GM18867 (cell line): ENCODE measurements around the gene SMIM22.

Source experiments
- ATAC-seq: cut with Tn5 transposase; IDR thresholded peaks from one replicate; pipeline ENCODE4 v1.9.1; 2021; ENCODE audit warnings: mild to moderate bottlenecking, moderate library complexity; ENCODE audit not compliant: unreplicated experiment

SMIM22 gene, protein sequence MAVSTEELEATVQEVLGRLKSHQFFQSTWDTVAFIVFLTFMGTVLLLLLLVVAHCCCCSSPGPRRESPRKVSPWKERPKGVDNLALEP

DNA sequence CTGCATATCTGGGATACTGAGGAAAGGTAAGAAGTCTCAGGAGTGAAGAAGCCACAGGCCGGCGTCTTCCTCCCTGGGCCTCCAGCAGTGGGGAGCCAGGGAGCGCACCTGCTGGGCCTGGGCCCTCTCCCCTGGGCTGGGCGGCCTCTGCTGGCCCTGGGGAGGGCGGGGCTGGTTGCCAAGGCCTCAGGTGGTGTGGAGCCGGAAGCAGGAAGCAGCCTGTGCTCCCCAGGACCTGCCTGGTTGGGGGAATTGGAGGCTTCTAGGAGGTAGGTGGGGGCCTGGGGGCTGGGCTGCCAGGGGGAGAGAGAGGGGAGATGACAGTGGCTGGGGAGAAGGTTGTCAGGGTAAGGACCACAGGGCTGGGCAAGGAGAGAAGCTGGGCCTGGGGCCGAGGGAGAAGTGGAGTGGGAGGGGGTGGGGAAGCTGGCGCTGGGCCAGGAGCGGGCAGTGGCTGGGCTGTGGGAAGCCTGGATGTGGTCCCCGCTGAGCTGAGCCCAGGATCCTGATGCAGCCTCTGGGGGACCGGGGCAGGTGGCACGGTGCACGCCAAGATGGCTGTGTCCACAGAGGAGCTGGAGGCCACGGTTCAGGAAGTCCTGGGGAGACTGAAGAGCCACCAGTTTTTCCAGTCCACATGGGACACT, at the start of gene SMIM22:
TSS of gene SMIM22 (plus strand) at position 189 of the 647 bp plus-strand sequence. CDS start at position 555, 366 bp downstream.
- no peak for ATAC-seq

DNA sequence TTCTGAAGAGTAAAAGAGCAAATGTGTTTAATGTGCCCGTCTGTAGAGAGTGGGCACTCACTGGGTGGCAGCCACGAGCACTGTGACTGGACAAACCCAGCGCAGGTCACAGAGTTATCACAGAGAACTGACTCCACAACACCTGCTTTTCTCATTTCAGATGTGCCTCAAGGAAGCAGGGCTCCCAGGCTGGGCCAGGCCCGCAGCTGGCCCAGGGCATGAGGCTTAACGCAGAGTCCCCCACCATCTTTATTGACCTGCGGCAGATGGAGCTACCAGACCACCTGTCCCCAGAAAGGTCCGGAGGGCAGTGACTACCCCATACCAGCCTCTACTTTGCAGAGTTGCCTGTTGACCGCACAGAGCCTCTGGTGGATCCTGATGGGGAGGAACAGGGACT, 49.0 kb upstream of the SMIM22 start:
- no peak for ATAC-seq

DNA sequence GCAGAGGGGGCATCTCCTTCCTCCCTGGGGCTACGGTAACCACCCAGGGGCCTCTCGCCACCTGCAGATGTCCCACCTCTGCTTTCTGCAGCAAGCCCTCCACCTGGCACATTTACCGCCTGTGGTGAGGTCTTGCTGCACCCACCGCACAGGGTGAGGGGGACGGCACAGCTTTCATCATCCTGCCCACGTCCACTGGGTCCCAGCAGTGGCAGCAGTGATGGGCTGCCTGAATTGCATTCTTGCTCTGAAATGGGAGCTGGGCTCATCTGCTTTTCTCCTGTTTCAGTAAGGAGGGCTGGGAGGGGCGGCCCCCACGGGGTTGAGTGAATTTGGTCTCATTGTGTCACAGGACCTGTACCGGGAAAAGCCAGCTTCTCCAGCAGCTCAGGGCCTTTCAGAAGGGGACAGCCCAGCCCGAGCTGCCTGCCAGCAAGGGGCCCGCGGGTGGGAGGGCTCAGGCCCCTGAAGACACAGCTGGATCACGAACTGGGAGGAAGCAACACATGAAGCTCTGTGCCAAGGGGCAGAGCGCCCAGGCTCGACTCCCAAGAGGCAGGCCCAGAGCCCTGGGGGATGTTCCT, 48.1 kb upstream of the SMIM22 start:
- ATAC-seq = no peak

DNA sequence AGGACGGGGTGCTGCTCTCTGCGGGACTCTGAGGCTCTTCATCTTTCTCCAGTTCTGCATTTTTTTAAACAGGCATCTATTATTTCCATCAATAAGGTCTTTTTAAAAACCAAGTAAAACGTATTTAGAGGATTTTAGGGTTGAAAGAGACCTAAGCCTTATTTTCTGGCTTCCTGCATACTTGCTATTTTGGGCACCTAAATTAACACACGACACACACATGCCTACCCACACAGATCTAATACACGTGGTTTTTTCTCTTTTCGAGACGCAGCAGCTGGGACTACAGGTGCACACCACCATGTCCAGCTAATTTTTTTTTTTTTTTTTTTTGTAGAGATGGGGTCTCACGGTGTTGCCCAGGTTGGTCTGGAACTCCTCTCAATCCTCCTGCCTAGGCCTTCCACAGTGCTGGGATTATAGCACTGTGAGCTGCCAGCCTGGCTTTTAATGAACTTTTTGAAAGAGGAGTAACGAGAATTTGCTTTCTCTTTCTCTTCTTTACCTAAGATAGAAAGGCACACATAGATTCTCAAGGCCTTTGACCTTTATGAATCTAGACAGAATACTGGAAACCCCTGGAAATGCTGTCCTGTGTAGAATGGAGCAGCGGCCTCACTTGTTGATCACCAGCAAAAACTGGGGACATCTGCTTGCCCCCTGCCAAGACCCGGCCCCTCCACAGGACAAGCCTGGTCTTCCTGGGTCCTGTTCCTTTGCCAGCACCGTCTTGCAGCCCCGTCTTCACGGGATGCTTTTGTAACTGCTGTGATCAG, 47.1 kb upstream of the SMIM22 start:
- ATAC-seq = no peak

DNA sequence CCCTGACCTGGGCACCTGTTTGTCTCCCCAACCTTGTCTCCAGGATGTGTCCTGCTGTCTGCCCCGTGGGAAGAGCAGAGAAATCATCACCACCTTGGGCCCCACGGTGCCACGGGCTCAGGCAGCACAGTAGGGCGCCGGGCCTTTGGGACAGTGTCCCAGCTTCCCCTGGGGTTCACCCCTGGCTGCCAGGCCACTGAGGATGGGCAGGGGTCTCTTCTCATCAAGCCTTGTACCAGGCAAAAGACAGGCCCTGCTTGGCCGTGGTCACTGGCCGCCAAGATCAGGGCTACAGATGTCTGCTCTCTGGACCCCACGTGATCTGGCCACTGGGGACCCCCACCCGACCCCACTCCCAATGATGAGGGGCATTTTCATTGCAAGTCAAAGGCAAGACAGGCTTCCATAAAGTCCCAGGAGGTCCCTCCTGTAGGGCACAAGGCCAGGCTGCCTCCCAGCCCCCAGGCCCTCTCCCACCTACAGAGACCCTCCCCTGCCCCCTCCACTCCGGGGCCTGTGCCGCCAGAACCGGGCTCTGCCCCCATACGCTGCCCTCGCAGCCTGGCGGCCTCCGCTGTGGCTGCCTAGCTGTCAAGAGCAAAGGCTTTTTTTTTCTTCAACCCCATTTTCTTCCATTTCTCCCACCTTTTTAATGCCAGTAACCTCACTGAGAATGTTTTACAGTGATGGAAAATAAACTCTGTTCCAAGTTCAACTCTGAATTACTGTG, 46.3 kb upstream of the SMIM22 start:
- no peak for ATAC-seq

DNA sequence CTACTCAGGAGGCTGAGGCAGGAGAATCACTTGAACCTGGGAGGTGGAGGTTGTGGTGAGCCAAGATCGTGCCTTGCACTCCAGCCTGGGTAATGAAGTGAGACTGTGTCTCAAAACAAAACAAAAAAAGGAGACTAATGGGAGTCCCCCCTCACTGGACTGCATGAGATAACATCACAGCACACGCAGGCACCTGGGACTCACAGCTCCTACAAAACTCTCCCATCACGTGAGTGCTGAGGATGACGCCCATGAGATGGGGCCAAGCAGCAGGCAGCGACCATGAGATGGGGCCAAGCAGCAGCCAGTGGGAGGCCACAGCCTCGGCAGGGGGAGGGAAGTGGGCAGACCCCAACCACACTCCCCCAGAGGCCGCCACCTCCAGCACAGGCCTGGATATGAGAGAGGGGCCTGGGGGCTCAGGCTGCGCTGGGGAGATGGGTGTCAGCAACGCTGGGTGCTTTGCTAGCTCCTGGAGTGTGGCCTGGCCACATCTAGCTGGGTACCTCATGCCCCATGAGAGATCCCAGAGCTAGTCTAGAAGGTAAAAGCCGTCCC, 45.4 kb upstream of the SMIM22 start:
- no peak for ATAC-seq

DNA sequence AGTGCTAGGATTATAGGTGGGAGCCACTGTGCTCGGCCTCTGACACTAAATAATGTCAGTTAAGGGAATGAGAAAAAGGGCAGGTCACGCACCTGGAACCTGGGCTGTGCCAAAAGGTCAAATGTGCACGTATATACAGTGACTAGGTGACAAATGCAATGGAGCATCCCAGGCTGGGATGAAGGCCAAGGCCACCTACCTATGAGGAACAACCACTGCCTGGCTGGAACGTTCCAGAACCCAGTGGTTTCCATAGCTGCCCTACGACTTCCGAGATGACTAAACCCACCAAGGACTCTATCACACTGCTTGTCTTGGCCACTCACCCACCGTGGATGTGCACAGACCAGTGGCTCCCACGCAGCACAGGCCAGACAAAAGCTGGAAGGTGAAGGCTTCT, 44.3 kb upstream of the SMIM22 start:
- no peak for ATAC-seq

DNA sequence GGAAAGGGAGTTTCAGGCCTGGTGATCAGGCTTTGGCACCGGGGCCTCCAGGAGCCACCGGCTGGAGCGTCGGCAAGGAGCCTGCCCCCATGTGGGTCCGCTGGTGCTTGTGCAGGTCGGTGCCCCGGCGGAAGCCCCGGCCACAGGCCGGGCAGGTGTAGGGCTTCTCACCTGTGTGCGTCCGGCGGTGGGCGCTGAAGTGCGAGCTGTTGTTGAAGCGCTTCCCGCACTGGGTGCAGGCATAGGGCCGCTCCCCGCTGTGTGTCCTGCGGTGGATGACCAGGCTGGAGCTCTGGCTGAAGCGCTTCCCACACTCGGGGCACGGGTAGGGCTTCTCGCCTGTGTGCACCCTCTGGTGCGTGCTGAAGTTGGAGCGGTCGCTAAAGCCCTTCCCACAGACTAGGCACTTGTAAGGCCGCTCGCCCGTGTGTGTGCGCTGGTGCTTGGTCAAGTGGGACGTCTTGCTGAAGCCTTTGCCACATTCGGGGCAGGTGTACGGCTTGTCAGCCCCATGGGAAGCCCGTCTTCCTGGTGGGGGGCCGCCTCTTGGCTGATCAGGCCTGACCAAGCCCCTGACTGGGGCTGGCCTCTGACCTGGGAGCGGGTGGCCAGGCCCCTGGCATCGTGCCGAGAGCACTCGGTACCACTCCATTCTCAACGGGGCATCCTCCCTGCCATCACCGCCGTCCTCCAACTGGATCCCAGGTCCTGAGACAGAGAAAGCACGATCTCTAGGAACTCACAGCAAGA, 42.6 kb upstream of the SMIM22 start:
- no peak for ATAC-seq

DNA sequence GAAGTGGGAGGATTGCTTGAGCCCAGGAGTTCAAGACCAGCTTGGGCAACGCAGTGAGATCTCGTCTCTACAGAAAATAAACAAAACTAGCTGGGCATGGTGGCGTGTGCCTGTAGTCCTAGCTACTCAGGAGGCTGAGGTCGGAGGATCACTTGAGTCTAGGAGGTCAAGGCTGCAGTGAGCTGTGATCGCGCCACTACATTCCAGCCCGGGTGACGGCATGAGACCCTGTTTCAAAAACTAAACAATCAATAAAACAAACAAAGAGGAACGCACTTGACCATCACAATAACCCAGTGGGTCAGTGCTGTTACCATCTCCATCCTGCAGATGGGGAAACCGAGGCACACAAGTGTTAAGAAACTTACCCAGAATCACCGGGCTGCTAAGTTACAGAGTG, 41.9 kb upstream of the SMIM22 start:
- no peak for ATAC-seq

DNA sequence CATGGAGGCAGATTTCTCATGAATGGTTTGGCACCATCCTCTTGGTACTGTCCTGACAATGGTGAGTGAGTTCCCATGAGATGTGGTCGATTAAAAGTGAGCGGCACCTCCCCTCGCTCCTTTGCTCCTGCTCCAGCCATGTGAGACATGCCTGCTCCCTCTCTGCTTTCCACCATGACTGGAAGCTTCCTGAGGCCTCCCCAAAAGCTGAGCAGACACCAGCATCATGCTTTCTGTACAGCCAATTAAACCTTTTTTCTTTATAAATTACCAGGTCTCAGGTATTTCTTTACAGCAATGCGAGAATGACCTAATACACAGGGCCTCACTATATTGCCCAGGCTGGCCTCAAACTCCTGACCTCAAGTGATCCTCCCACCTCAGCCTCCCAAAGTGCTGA, 40.3 kb upstream of the SMIM22 start:
- no peak for ATAC-seq

DNA sequence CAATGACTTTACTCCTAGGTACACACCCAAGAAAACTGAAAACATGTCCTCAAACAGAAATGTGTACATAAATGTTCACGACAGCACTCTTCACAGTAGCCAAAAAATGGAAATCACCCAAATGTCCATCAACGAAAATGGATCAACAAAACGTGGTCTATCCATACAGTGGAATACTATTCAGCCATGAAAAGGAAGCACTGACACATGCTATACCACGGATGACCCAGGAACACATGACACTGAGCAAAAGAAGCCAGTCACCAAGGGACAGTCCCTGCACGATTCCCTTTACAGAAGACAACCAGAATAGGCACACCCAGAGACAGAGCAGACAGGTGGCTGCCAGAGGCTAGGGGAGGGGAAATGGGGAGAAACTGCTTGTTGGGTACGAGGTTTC, 39.5 kb upstream of the SMIM22 start:
- ATAC-seq = no peak

DNA sequence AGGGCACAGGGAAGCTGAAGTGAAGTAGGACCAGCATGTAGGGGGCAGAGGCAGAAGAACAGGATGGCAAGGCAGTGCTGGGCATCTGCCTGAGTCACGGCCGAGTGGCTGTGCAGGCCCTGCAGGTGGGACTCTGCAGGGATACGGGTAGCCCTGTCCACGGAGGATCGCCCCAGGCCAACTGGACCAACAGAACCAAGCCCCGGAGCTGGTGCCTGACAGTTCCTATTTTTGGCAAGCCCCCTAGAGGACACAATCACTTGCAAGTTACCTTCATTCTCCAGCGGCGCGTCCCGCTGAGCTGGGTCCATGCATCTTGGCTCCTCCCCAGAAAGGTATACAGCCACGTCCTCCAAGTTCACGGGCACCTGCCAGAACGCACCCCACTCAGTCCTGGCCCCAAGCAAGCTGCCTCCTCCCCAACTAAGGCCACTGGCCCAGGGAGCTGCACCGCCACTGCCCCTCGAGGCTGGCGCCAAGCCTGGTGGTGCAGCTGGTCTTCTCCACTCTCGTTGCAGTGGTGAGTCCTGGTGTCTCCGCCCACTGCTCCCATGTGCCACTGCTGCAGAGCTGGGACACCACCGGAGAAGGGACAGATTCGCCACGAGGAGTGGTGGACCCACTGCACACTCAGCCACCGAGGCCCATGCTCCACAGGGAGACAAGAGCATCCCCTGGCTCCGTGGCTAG, 34.8 kb upstream of the SMIM22 start:
- ATAC-seq = no peak

DNA sequence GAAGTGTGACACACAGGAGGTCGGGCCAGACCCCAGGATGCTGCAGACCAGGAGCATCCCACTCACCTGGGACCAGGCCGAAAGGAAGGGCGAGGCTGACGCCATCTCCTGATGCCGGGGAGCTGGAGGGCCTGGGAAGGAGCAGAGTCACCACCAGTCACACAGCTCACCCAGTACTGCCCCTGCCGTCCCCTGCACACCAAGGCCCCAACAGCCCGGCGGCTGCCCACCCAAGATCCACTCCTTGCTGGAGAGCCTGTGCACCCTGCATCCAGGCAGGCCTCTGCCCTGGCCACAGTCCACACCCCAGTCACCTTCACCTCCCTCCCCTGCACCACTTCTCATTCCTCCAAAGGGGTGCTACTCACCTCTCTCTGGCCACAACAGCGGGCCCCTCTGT, 33.0 kb upstream of the SMIM22 start:
- no peak for ATAC-seq

DNA sequence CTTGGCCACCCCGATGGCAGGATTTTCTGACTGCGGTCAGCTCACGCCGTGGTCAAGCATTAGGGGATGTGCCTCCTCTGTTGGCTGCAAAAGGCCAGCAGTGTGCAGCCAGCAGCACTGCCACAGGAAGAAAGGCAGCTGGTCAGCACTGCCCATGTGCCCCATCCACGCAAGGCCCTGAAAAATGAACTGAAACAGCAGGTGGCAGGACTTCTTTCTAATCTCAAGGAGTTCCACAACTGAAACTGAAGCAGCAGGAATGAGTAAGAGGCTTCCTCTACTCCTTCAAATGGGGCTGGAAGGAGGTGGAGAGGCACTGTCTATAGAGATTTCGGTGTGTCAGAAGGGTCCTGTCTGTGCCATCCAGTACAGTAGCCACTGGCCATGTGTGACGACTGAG, 31.4 kb upstream of the SMIM22 start:
- ATAC-seq = no peak

DNA sequence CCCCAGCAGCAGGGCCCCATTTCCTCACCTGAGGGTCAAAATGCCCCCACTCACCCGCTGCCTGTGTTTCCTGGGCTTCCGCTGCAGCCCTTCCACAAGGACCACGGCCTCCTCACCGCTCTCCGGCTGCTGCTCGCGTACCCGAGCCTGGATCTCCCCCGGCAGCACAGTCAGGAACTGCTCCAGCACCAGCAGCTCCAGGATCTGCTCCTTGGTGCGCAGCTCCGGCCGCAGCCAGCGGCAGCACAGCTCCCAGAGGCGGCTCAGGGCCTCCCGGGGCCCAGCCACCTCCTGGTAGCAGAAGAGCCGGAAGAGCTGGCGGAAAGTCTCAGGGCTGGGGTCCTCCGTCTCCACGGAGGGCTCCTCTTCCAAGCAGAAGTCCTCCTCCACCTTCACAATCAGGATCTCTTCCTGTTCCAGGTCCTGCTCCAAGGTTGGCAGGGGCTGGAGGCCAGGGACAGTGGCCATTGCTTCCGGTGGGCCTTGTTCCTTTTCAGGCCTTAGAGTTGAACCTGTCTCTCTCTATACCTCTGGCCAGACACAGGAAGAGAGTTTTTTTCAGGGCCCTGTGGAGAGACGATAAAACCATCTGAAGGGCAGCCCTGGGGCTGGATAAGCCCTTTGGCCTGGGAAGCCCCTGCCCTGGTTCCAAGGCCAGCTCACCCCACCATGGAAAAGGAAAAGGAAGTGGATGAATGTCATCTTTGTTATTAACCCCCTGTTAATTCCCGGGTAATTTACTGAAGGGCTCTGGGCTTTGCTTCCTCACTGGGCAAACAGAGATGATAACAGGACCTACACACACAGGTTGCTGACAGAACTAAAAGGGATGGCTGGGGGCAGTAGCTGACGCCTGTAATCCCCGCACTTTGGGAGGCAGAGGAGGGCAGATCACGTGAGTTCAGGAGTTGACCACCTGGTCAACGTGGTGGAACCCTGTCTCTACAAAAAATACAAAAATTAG, 29.4 kb upstream of the SMIM22 start:
- no peak for ATAC-seq

DNA sequence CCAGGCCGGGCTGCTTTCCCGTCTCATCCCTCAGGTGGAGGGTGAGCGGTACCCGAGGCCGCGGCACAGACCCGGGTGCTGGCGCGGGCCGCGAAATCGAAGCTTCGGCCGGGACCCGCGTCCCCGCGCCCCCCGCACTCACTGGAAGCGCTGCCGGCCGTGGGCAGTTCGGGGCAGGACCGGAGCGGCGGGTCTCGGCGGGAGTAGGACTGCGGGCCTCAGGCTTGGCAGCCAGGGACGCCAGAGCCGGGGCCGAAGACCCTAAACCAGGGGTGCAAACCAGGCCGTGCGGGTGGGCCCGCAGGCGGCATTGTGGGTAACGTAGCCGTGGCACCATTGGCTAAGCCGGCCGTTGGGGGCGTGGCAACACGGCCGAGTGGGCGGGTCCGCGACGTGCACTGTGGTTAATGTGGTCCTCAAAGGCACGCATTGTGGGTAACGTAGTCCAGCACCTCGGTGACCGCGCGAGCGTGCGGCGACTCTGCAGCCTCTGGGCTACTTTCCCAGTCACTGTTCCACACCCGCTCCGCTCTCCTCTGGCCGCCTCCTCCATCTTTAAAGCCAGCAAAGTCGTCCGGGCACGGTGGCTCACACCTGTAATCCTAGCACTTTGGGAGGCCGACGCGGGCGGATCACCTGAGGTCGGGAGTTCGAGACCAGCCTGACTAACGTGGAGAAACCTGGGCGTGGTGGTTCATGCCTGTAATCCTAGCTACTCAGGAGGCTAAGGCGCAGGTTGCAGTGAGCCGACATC, 28.1 kb upstream of the SMIM22 start, which contains the start of gene ZNF500:
TSS of gene ZNF500 (minus strand) at position 288 of the 754 bp plus-strand sequence. CDS start 1,184 bp downstream, outside the sequence.
- peak; percentile 85 for ATAC-seq

DNA sequence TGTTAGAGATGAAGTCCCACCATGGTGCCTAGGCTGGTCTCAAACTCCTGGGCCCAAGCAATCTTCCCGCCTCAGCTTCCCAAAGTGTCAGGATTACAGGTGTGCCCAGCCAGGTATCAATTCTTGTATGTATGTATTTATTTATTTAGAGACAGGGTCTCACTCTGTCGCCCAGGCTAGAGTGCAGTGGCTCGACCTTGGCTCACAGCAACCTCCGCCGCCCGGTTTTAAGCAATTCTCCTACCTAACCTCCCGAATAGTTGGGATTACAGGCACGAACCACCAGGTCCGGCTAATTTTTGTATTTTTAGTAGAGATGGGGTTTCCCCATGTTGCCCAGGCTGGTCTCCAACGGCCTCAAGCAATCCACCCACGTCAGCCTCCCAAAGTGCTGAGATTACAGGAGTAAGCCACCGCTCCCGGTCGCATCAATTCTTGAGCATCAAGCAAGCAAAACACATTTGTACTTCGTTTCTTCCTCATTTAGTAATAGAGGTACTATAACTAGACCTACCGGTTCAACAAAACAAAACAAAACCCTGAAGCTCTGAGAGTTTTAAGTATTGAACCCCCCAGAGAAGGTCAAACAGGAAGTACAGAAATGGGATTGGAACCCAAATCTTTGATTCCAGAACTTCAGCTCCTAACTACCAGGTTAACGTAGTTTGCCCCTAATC, 27.2 kb upstream of the SMIM22 start:
- ATAC-seq = no peak
